GM23338 (cell line): ENCODE measurements around the gene DAND5. TPM values are rescaled to one million over a fixed set of nuclear protein-coding genes. Genes with fewer than 3 reads are reported as not detected.

ENCODE experiments used
- ATAC-seq: fragments of 200-7000 bp; cut with Tn5 transposase; 3 replicates; pipeline ENCODE4 v1.9.1; 2020
- DNase-seq: peaks from one replicate; pipeline ENCODE4 v3.0.0-alpha.2; 2015; ENCODE audit warnings: low spot score
- H2AFZ ChIP-seq: fragments of 200-600 bp; sonication (generic); 2 replicates; pipeline ENCODE4 v1.8.0; 2016; ENCODE audit warnings: antibody characterized with exemption, mild to moderate bottlenecking, moderate library complexity
- H3F3A ChIP-seq: fragments of 200-600 bp; sonication (generic); replicated peaks from 2 replicates; pipeline ENCODE4 v1.8.0; 2017; ENCODE audit warnings: antibody characterized with exemption, mixed run types, low read depth
- H3K27ac ChIP-seq: fragments of 200-600 bp; sonication (generic); 2 replicates; pipeline ENCODE4 v1.6.1; 2016; ENCODE audit warnings: low read depth
- H3K27me3 ChIP-seq: fragments of 200-600 bp; sonication (generic); 2 replicates; pipeline ENCODE4 v1.8.0; 2016; ENCODE audit warnings: mild to moderate bottlenecking, mixed run types, moderate library complexity; ENCODE audit not compliant: insufficient read depth
- H3K36me3 ChIP-seq: fragments of 200-600 bp; sonication (generic); 2 replicates; pipeline ENCODE4 v1.8.0; 2016; ENCODE audit warnings: mild to moderate bottlenecking; ENCODE audit not compliant: insufficient read depth
- H3K4me1 ChIP-seq: fragments of 200-600 bp; sonication (generic); 2 replicates; pipeline ENCODE4 v1.8.0; 2016; ENCODE audit warnings: mild to moderate bottlenecking, moderate library complexity; ENCODE audit not compliant: insufficient read depth
- H3K4me2 ChIP-seq: fragments of 200-600 bp; sonication (generic); 2 replicates; pipeline ENCODE4 v1.7.1; 2017; ENCODE audit warnings: mixed run types
- H3K4me3 ChIP-seq: fragments of 200-600 bp; sonication (generic); 2 replicates; pipeline ENCODE4 v1.6.1; 2016; ENCODE audit warnings: mixed run types
- H3K79me2 ChIP-seq: fragments of 200-600 bp; sonication (generic); replicated peaks from 2 replicates; pipeline ENCODE4 v1.8.0; 2017; ENCODE audit warnings: mild to moderate bottlenecking; ENCODE audit not compliant: insufficient read depth
- H3K9me2 ChIP-seq: fragments of 200-600 bp; sonication (generic); 2 replicates; pipeline ENCODE4 v1.8.0; 2017; ENCODE audit not compliant: insufficient read depth
- H4K20me1 ChIP-seq: fragments of 200-600 bp; sonication (generic); replicated peaks from 2 replicates; pipeline ENCODE4 v1.8.0; 2017; ENCODE audit warnings: mild to moderate bottlenecking; ENCODE audit not compliant: insufficient read depth
- H3K27ac Mint-ChIP-seq: 2 replicates; pipeline ENCODE4 v1.8.0; 2020; ENCODE audit warnings: inconsistent platforms, mild to moderate bottlenecking, moderate library complexity, mixed read lengths
- H3K27me3 Mint-ChIP-seq: 3 replicates; pipeline ENCODE4 v1.8.0; 2022; ENCODE audit warnings: low read depth, mild to moderate bottlenecking, moderate library complexity, mixed read lengths, inconsistent platforms; ENCODE audit not compliant: insufficient read depth, poor library complexity
- H3K36me3 Mint-ChIP-seq: 3 replicates; pipeline ENCODE4 v1.8.0; 2021; ENCODE audit warnings: low read depth, mild to moderate bottlenecking, inconsistent platforms, moderate library complexity, mixed read lengths
- H3K4me1 Mint-ChIP-seq: 3 replicates; pipeline ENCODE4 v1.8.0; 2020; ENCODE audit warnings: mild to moderate bottlenecking, inconsistent platforms, mixed read lengths
- H3K4me3 Mint-ChIP-seq: 3 replicates; pipeline ENCODE4 v1.8.0; 2021; ENCODE audit warnings: moderate library complexity, mild to moderate bottlenecking, inconsistent platforms, mixed read lengths
- H3K9me3 Mint-ChIP-seq: 3 replicates; pipeline ENCODE4 v1.8.0; 2020; ENCODE audit warnings: moderate library complexity, mild to moderate bottlenecking, inconsistent platforms, mixed read lengths
- EZH2 ChIP-seq: fragments of 200-600 bp; sonication (generic); IDR thresholded peaks from one replicate; pipeline ENCODE4 v1.8.0; 2017; ENCODE audit warnings: antibody characterized with exemption, mild to moderate bottlenecking, low read depth; ENCODE audit not compliant: unreplicated experiment
- polyA plus RNA-seq: library from polyadenylated mRNA; unstranded; fragments of >200 nt; fragmentation: Nextera tagmentation; extraction: Ambion mirVana; gene quantifications from 2 replicates; pipeline ENCODE4 v1.2.1, GENCODE V29; 2016
- total RNA-seq: library from RNA; depleted of rRNA; stranded (reverse); fragments of >200 nt; shearing (Covaris generic); gene quantifications from 2 replicates; pipeline ENCODE4 v1.2.3, GENCODE V29; 2014
- TF ChIP-seq, protein P1 (sequence below): fragments of 250-450 bp; sonication (Bioruptor Pico); IDR thresholded peaks from 2 replicates; pipeline ENCODE4 v1.5.0; 2020; ENCODE audit warnings: mild to moderate bottlenecking, moderate library complexity

DAND5 gene
- total and polyA plus RNA-seq, 2 experiments from 2014 or later: 0.18 to 0.28 TPM

DNA sequence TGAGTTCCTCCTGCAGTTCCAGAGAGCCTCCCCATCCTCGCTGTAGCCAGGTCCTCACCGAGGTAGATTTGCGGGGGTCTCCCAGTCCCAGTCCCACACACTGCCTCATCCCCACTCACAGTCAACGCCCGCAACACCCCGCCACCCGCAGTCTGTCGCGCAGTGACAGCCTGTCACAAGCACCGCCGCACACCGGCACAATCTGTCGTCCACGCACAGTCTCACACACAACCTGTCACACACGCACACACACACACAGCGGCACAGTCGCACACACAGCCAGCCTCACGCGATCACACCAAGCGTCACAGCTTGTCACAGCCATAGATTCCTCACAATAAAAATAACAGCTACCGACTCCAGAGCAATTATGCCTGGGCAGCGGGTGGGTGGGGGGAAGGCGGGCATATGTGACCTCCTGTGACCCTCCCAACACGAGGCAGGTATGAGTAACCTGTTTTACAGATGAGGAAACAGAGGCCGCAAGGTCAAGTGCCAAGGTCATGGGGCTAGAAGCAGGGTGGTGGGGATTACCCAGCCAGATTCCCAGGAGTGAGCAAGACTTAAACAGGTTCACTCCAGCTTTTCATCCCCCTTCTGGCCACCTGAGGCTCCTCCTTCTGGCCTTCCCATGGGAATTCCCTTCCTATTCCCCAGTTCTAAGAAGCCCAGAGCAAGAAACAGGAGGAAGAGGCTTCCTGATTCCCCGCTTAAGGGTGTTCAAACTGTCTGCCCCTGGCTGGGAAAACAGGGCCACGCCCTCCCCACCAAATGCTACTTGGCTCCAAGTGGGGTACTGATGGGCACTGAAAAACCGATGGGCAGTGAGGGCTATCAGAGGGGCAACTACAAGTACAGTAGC lies 39.8 kb downstream of the DAND5 start:
- Histone ChIP-seq H2AFZ (no peak overlapping the region), H4K20me1 (peaks cover 7% of the 10 kb centered on the region), H3K4me1 (peaks cover 39% of the 10 kb centered on the region), H3F3A (peaks cover 13% of the 10 kb centered on the region), H3K79me2 (no peaks in the 10 kb centered on the region), H3K36me3 (no peaks in the 10 kb centered on the region), H3K9me2 (no peaks in the 10 kb centered on the region), H3K4me2 (peak overlapping the region; percentile 80; the same call in 1 of the 2 replicates), H3K27ac (no peak overlapping the region), H3K4me3 (no peak overlapping the region), H3K27me3 (peaks cover 100% of the 10 kb centered on the region)
- Mint-ChIP-seq H3K27ac (no peak overlapping the region), H3K27me3 (peaks cover 86% of the 10 kb centered on the region), H3K4me1 (peaks cover 33% of the 10 kb centered on the region), H3K9me3 (peaks cover 16% of the 10 kb centered on the region; the same call in 2 of the 3 replicates), H3K36me3 (no peaks in the 10 kb centered on the region; the same call in 2 of the 3 replicates), H3K4me3 (peak overlapping the region; percentile 53; the same call in 2 of the 3 replicates)
- DNase-seq (peak; percentile 68), ATAC-seq (peak; percentile 7)
- TF ChIP-seq, protein P1, sequence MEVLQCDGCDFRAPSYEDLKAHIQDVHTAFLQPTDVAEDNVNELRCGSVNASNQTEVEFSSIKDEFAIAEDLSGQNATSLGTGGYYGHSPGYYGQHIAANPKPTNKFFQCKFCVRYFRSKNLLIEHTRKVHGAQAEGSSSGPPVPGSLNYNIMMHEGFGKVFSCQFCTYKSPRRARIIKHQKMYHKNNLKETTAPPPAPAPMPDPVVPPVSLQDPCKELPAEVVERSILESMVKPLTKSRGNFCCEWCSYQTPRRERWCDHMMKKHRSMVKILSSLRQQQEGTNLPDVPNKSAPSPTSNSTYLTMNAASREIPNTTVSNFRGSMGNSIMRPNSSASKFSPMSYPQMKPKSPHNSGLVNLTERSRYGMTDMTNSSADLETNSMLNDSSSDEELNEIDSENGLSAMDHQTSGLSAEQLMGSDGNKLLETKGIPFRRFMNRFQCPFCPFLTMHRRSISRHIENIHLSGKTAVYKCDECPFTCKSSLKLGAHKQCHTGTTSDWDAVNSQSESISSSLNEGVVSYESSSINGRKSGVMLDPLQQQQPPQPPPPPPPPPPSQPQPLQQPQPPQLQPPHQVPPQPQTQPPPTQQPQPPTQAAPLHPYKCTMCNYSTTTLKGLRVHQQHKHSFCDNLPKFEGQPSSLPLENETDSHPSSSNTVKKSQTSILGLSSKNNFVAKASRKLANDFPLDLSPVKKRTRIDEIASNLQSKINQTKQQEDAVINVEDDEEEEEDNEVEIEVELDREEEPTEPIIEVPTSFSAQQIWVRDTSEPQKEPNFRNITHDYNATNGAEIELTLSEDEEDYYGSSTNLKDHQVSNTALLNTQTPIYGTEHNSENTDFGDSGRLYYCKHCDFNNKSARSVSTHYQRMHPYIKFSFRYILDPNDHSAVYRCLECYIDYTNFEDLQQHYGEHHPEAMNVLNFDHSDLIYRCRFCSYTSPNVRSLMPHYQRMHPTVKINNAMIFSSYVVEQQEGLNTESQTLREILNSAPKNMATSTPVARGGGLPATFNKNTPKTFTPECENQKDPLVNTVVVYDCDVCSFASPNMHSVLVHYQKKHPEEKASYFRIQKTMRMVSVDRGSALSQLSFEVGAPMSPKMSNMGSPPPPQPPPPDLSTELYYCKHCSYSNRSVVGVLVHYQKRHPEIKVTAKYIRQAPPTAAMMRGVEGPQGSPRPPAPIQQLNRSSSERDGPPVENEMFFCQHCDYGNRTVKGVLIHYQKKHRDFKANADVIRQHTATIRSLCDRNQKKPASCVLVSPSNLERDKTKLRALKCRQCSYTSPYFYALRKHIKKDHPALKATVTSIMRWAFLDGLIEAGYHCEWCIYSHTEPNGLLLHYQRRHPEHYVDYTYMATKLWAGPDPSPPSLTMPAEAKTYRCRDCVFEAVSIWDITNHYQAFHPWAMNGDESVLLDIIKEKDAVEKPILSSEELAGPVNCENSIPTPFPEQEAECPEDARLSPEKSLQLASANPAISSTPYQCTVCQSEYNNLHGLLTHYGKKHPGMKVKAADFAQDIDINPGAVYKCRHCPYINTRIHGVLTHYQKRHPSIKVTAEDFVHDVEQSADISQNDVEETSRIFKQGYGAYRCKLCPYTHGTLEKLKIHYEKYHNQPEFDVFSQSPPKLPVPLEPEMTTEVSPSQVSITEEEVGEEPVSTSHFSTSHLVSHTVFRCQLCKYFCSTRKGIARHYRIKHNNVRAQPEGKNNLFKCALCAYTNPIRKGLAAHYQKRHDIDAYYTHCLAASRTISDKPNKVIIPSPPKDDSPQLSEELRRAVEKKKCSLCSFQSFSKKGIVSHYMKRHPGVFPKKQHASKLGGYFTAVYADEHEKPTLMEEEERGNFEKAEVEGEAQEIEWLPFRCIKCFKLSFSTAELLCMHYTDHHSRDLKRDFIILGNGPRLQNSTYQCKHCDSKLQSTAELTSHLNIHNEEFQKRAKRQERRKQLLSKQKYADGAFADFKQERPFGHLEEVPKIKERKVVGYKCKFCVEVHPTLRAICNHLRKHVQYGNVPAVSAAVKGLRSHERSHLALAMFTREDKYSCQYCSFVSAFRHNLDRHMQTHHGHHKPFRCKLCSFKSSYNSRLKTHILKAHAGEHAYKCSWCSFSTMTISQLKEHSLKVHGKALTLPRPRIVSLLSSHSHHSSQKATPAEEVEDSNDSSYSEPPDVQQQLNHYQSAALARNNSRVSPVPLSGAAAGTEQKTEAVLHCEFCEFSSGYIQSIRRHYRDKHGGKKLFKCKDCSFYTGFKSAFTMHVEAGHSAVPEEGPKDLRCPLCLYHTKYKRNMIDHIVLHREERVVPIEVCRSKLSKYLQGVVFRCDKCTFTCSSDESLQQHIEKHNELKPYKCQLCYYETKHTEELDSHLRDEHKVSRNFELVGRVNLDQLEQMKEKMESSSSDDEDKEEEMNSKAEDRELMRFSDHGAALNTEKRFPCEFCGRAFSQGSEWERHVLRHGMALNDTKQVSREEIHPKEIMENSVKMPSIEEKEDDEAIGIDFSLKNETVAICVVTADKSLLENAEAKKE (CRISPR knock-in tag): no peak
- peak; percentile 71 for TF ChIP-seq EZH2
